ENCODE data around the gene FMOD. TPM values are rescaled to one million over a fixed set of nuclear protein-coding genes. Genes with fewer than 3 reads are reported as not detected.

Gene FMOD
- polyA plus RNA-seq, 1 experiment: 18.0 TPM

DNA sequence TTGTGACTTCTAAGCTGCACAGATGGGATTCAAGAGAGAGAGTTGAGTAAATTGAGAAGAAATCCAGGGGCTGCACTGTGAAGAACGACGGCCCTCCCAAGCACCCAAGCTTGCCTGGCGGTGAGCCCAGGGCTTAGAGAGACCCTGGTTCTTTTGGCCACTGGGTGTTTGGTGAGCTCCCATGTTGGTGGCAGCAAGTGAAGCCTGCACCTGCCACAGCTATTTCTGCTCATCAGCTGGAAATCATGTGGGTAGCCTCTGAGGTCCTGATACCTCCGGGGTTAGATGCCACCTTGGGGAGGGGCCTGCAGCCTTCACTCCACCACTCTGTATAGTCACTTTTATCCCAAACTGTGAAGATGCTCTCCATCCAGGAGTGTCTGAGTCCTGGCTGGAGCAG, 51.8 kb downstream of the FMOD start:
- POLR2A ChIA-PET: no interaction called here
- TF ChIP-seq, protein P1, sequence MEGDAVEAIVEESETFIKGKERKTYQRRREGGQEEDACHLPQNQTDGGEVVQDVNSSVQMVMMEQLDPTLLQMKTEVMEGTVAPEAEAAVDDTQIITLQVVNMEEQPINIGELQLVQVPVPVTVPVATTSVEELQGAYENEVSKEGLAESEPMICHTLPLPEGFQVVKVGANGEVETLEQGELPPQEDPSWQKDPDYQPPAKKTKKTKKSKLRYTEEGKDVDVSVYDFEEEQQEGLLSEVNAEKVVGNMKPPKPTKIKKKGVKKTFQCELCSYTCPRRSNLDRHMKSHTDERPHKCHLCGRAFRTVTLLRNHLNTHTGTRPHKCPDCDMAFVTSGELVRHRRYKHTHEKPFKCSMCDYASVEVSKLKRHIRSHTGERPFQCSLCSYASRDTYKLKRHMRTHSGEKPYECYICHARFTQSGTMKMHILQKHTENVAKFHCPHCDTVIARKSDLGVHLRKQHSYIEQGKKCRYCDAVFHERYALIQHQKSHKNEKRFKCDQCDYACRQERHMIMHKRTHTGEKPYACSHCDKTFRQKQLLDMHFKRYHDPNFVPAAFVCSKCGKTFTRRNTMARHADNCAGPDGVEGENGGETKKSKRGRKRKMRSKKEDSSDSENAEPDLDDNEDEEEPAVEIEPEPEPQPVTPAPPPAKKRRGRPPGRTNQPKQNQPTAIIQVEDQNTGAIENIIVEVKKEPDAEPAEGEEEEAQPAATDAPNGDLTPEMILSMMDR (IDR thresholded peaks at IDR 0.05; ENCODE audit: insufficient read depth, low read depth, low read length): no peak
- CTCF ChIA-PET: interaction anchor here (0.6 to 1.4 kb wide), 6 partner anchors 10 to 43 kb away, joined by 3 to 5 read pairs (median 4); no protein-coding TSS in a partner anchor
- Histone ChIP-seq H3K27me3 (ENCODE audit: control insufficient read depth, insufficient read depth, low read length) (peaks cover 12% of the 10 kb centered on the region), H3K4me3 (ENCODE audit: low read depth, low read length) (no peak overlapping the region), H3K36me3 (ENCODE audit: control insufficient read depth, insufficient read depth, low read length) (no peaks in the 10 kb centered on the region)
- no peak for DNase-seq (ENCODE audit: low read depth)

DNA sequence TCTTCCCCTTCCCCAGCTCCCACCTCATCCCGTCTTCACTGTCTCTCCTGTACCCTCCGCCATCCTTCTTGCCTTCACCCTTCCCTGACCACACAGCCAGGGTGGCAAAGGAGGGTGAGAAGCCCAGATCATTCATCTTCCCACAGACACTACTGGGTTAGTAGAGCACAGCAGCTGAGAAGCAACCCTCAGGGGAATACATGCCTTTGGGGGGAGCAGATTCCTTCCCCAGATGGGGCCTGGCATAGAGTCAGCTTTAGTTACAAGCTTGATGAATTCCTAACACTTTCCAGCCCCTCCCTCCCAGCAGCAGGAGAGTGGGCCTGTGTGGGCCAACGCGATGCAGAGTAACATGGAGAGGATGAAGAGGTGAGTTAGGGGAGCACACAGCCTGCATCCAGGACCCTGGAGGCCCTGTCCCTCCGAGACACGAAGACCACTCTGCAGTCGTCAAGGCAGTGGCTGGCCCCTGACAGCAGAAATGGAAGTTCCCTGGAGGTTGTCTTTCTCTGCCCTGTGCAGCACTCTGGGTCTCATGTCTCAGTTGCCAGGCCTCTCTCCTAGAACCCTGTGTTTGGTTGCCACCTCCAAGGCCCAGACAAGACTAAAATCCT, 54.4 kb downstream of the FMOD start:
- ChIA-PET CTCF (interaction anchor here (0.9 to 1.6 kb wide), 5 partner anchors 8 to 29 kb away, joined by 3 to 6 read pairs (median 3); partner anchors contain the start of gene BTG2), POLR2A (no interaction called here)

DNA sequence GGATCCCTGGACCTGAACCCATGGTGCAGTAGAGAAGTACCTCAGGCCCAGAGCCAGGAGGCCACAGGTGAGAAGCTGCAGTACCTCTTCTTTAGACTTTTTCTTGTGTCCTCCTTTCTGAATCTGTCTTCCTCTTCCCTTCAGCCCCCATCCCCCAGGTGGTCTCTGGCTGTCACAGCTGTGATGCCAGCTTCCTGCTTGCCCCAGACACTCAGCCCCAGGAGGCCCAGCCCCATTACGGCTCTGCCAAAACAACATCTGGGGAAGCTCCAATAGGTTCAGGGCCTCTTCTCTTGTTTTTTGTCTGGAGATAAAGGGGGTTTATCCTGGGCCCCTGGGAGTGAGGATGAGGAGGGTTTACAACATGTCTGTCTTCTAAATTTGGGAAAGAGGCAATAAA, 55.1 kb downstream of the FMOD start:
- no peak for DNase-seq (ENCODE audit: low read depth)
- H3K36me3 ChIP-seq (ENCODE audit: control insufficient read depth, insufficient read depth, low read length): no peaks in the 10 kb centered on the region
- no peak overlapping the region for H3K4me3 ChIP-seq (ENCODE audit: low read depth, low read length)
- peaks cover 14% of the 10 kb centered on the region for H3K27me3 ChIP-seq (ENCODE audit: control insufficient read depth, insufficient read depth, low read length)
- TF ChIP-seq, protein P1 (IDR thresholded peaks at IDR 0.05; ENCODE audit: insufficient read depth, low read depth, low read length): no peak
- ChIA-PET CTCF (interaction anchor here (0.9 to 2.8 kb wide), 11 partner anchors 9 to 307 kb away, joined by 3 to 10 read pairs (median 4); partner anchors contain the start of gene BTG2), POLR2A (no interaction called here)

More for the DNA sequence above, 54.4 kb downstream of the FMOD start:
- H3K27me3 ChIP-seq (ENCODE audit: control insufficient read depth, insufficient read depth, low read length): peaks cover 14% of the 10 kb centered on the region
- no peaks in the 10 kb centered on the region for H3K36me3 ChIP-seq (ENCODE audit: control insufficient read depth, insufficient read depth, low read length)
- H3K4me3 ChIP-seq (ENCODE audit: low read depth, low read length): no peak overlapping the region
- TF ChIP-seq, protein P1 (IDR thresholded peaks at IDR 0.05; ENCODE audit: insufficient read depth, low read depth, low read length): no peak
- DNase-seq (ENCODE audit: low read depth): no peak

GRCh38 chr1:203291201-203292096, 59.5 kb downstream of the FMOD start:
- TF ChIP-seq, protein P1 (IDR thresholded peaks at IDR 0.05; ENCODE audit: insufficient read depth, low read depth, low read length): no peak
- H3K4me3 ChIP-seq (ENCODE audit: low read depth, low read length): no peak overlapping the region
- ChIA-PET CTCF (interaction anchor here (0.6 to 1.6 kb wide), 4 partner anchors 11 to 22 kb away, joined by 3 to 8 read pairs (median 4); no protein-coding TSS in a partner anchor), POLR2A (no interaction called here)
- H3K27me3 ChIP-seq (ENCODE audit: control insufficient read depth, insufficient read depth, low read length): peaks cover 10% of the 10 kb centered on the region
- H3K36me3 ChIP-seq (ENCODE audit: control insufficient read depth, insufficient read depth, low read length): no peaks in the 10 kb centered on the region
- no peak for DNase-seq (ENCODE audit: low read depth)

Small RNA genes lying within 50 kb of the gene (small RNA-seq; reads per million reads assigned to genes)
- not detected for gene AL359837.1 (ENCODE audit: insufficient read length, low read depth, low replicate concordance)
- gene RNU6-487P (ENCODE audit: insufficient read length, low read depth, low replicate concordance): not detected

Other genes with a start within 250 kb of the FMOD start
- 2.1 and 2.4 TPM in 2 replicates for gene ADORA1, start 223.4 kb downstream of the FMOD start, polyA plus RNA-seq (2011; rRNA removed)
- not detected in 2 replicates for gene MYBPH, start 175.3 kb downstream of the FMOD start, polyA plus RNA-seq (2011; rRNA removed)
- 0.10 and 0.20 TPM in 2 replicates for gene CHI3L1, start 164.4 kb downstream of the FMOD start, polyA plus RNA-seq (2011; rRNA removed)
- gene CHIT1, start 121.4 kb downstream of the FMOD start, polyA plus RNA-seq (2011; rRNA removed): not detected in 2 replicates
- gene BTG2, start 45.6 kb downstream of the FMOD start, polyA plus RNA-seq (2011; rRNA removed): 22.8 and 23.7 TPM in 2 replicates
- 2.8 and 3.9 TPM in 2 replicates for gene PRELP, start 124.7 kb upstream of the FMOD start, polyA plus RNA-seq (2011; rRNA removed)
- not detected in 2 replicates for gene OPTC, start 143.0 kb upstream of the FMOD start, polyA plus RNA-seq (2011; rRNA removed)

All from BJ (cell line).